Karpas-422 (cell line): Measurements from ENCODE around the gene PLEKHG7. TPM values are rescaled to one million over a fixed set of nuclear protein-coding genes. Genes with fewer than 3 reads are reported as not detected.

Experiments
- DNase-seq: peaks from one replicate; pipeline ENCODE4 v3.0.0-alpha.2; 2015
- H2AFZ ChIP-seq: fragments of 200-600 bp; sonication (generic); 2 replicates; pipeline ENCODE4 v1.6.1; 2014; ENCODE audit warnings: antibody characterized with exemption, low read length, mixed read lengths
- H3K27ac ChIP-seq: fragments of 200-600 bp; sonication (generic); 2 replicates; pipeline ENCODE4 v1.5.1; 2014; ENCODE audit warnings: mild to moderate bottlenecking, low read length, moderate library complexity
- H3K27me3 ChIP-seq: fragments of 200-600 bp; sonication (generic); 2 replicates; pipeline ENCODE4 v1.6.1; 2014; ENCODE audit warnings: low read length, mixed read lengths
- H3K36me3 ChIP-seq: fragments of 200-600 bp; sonication (generic); 2 replicates; pipeline ENCODE4 v1.6.1; 2014; ENCODE audit warnings: low read length, mixed read lengths; ENCODE audit not compliant: insufficient read depth
- H3K4me1 ChIP-seq: fragments of 200-600 bp; sonication (generic); 2 replicates; pipeline ENCODE4 v1.6.1; 2014; ENCODE audit warnings: mild to moderate bottlenecking, low read length, mixed read lengths
- H3K4me2 ChIP-seq: fragments of 200-600 bp; sonication (generic); 2 replicates; pipeline ENCODE4 v1.6.1; 2014; ENCODE audit warnings: low read length, low read depth, mild to moderate bottlenecking; ENCODE audit not compliant: poor library complexity, severe bottlenecking
- H3K4me3 ChIP-seq: fragments of 200-600 bp; sonication (generic); 2 replicates; pipeline ENCODE4 v1.5.1; 2014; ENCODE audit warnings: mild to moderate bottlenecking, antibody characterized with exemption, low read length, mixed read lengths
- H3K79me2 ChIP-seq: fragments of 200-600 bp; sonication (generic); 2 replicates; pipeline ENCODE4 v1.6.1; 2014; ENCODE audit warnings: mild to moderate bottlenecking, low read length, mixed read lengths
- H3K9ac ChIP-seq: fragments of 200-600 bp; sonication (generic); 2 replicates; pipeline ENCODE4 v1.6.0; 2014; ENCODE audit warnings: low read length
- H3K9me2 ChIP-seq: fragments of 200-600 bp; sonication (generic), shearing (Covaris generic); replicated peaks from 2 replicates; pipeline ENCODE4 v1.6.0; 2014; ENCODE audit warnings: mild to moderate bottlenecking, low read length, moderate library complexity; ENCODE audit not compliant: insufficient read depth
- H3K9me3 ChIP-seq: fragments of 300-700, 200-600 bp; sonication (generic); 2 replicates; pipeline ENCODE4 v1.6.1; 2014; ENCODE audit warnings: low read length, mixed read lengths
- H4K20me1 ChIP-seq: fragments of 200-600 bp; sonication (generic); 2 replicates; pipeline ENCODE4 v1.6.1; 2014; ENCODE audit warnings: mild to moderate bottlenecking, antibody characterized with exemption, low read length, low read depth; ENCODE audit not compliant: insufficient read depth
- total RNA-seq: library from RNA; depleted of rRNA; stranded (reverse); fragments of >200 nt; shearing (Covaris generic); gene quantifications from 2 replicates; pipeline ENCODE4 v1.2.3, GENCODE V29; 2014; ENCODE audit warnings: low replicate concordance

Gene PLEKHG7
- total RNA-seq, 1 experiment from 2014 or later = not detected

DNA sequence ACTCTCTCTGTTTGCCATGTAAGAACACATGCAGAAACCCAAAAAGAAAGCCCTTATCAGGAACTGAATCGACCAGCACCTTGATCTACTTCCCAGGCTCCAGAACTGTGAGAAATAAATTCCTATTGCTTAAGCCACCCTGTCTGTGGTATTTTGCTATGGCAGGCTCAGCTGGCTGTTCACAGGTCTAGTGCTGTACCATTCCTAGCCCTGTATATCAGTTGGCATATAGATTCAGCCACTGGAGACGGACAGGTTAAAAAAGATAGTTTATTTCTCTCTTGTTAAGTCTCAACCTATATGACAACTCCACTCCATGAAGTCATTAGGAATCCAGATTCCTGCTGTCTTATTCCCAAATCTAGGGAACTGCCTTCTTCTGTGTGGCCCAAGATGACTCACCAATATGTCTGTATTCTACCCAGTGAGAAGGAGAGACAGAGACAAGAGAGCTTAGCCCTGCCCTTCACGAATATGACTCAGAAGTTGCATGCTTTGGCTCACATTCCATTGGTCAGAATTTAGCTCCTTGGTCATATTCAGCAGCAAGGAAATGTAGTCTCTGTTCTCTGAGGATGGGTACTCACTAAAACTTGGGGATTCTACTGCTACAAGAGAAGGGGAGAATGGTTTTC is 57.0 kb downstream of the PLEKHG7 start:
- Histone ChIP-seq H3K27me3 (no peaks in the 10 kb centered on the region), H3K9me3 (no peaks in the 10 kb centered on the region), H3K9ac (no peak overlapping the region), H3K4me2 (no peak overlapping the region), H3K36me3 (no peaks in the 10 kb centered on the region), H3K27ac (no peak overlapping the region), H3K4me1 (no peaks in the 10 kb centered on the region), H4K20me1 (no peaks in the 10 kb centered on the region), H2AFZ (no peak overlapping the region), H3K4me3 (no peak overlapping the region), H3K79me2 (no peaks in the 10 kb centered on the region), H3K9me2 (no peaks in the 10 kb centered on the region)
- no peak for DNase-seq

DNA sequence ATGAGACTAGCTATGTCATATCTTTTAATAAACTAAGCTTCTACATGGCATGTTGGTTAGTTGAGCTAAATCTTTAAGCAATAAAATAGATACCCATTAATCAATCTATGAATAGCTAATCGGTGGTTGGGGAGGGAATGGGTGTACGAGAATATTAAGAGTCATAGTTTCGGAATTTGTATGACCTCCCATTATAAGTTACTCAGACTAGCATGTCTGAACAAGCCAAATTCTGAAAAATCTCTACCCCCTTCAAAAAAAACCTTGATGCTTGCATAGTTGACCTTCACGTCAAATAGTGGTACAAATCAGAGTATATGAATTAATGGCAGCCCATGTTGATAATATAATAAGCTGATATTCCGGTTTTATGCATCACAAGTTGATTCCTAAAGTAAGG is 60.0 kb downstream of the PLEKHG7 start:
- Histone ChIP-seq H3K9me3 (no peaks in the 10 kb centered on the region), H3K4me1 (no peaks in the 10 kb centered on the region), H3K36me3 (no peaks in the 10 kb centered on the region), H3K27me3 (no peaks in the 10 kb centered on the region), H4K20me1 (no peaks in the 10 kb centered on the region), H3K9ac (no peak overlapping the region), H3K79me2 (no peaks in the 10 kb centered on the region), H3K4me2 (no peak overlapping the region), H3K9me2 (no peaks in the 10 kb centered on the region), H2AFZ (no peak overlapping the region), H3K4me3 (no peak overlapping the region), H3K27ac (no peak overlapping the region)
- no peak for DNase-seq

DNA sequence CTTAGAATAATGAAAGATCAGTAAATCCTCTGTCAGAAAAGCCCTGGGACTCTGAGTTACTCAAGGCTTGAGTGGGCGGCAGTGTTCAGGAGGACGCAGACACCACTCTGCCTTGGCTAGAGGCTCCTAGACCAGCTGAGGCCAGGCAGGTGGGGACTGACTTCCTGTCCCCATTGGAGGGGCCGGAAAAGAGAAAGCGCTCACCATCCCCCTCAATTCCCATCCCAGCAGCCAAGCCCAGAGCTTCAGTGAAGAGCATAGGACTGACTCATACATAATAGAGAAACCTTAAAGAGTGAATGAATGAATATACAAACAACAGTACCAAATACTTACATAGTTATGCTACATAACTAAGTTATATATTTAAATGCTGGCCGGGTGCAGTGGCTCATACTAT is 62.0 kb downstream of the PLEKHG7 start:
- no peaks in the 10 kb centered on the region for H4K20me1 ChIP-seq
- no peak overlapping the region for H3K4me2 ChIP-seq
- H3K4me3 ChIP-seq = no peak overlapping the region
- no peak overlapping the region for H3K9ac ChIP-seq
- H3K27me3 ChIP-seq = no peaks in the 10 kb centered on the region
- no peak overlapping the region for H3K27ac ChIP-seq
- no peak for DNase-seq
- no peaks in the 10 kb centered on the region for H3K79me2 ChIP-seq
- no peaks in the 10 kb centered on the region for H3K9me2 ChIP-seq
- H3K4me1 ChIP-seq = no peaks in the 10 kb centered on the region
- H3K9me3 ChIP-seq = no peaks in the 10 kb centered on the region
- H3K36me3 ChIP-seq = no peaks in the 10 kb centered on the region
- H2AFZ ChIP-seq = no peak overlapping the region

DNA sequence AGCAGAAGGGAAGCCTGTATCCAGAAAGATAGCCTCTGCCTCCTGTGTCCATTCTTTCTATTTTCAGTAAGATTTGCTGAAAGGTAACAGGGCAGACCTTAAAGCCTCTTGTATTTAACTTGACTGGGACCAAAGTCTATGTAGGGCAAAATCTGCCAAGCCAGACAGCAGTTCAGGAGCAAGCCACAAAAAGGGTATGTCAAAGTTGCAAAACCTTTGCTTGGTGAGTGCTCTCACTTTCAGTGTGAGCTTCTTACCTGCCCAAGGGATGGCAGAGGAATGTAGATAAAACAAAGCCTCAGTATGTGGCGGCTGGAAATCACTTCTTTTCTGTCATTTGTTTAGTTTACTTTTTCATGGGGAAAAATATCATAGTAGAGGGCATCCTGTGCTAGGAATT is 63.1 kb downstream of the PLEKHG7 start:
- Histone ChIP-seq H3K36me3 (no peaks in the 10 kb centered on the region), H3K4me2 (no peak overlapping the region), H3K4me3 (no peak overlapping the region), H3K79me2 (no peaks in the 10 kb centered on the region), H4K20me1 (no peaks in the 10 kb centered on the region), H3K27me3 (no peaks in the 10 kb centered on the region), H3K27ac (no peak overlapping the region), H3K4me1 (no peaks in the 10 kb centered on the region), H3K9me2 (no peaks in the 10 kb centered on the region), H3K9me3 (no peaks in the 10 kb centered on the region), H2AFZ (no peak overlapping the region), H3K9ac (no peak overlapping the region)
- DNase-seq = no peak

DNA sequence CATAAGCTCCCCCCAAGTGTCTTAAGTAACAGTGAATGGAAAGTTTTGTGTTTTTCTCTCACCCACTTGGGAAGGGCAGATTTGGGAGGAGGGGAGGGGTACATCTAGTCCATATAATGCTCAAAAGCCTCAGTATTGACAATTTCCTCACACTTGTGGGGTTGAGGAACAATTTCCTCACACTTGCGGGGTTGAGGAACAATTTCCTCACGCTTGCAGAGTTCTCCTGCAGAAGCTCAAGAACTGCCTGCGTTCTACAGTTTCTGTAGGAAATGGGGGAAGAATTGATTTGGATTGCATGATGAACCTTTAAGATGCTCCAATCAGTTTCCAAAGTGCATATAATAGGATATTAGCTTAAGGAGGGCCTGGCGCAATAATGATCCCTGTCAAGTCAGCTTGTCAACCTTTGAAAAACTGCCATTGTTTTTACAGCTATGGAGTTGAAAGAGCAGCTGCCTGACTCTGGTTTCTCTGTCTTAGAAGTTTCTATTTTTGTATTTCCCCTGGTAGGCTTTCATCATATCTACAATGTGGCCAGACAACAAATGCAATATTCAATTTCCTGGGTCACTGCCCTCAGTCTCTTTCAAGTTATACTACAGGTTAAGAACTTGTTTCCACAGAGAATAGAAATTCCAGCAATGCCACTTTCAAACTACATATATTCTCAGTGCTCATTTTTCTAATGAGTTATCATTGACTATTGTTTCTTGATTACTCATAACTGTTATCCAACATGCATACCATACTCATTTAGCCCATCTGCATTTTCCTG is 66.5 kb downstream of the PLEKHG7 start:
- H3K9me3 ChIP-seq = no peaks in the 10 kb centered on the region
- H3K27ac ChIP-seq = no peak overlapping the region
- no peak overlapping the region for H2AFZ ChIP-seq

DNA sequence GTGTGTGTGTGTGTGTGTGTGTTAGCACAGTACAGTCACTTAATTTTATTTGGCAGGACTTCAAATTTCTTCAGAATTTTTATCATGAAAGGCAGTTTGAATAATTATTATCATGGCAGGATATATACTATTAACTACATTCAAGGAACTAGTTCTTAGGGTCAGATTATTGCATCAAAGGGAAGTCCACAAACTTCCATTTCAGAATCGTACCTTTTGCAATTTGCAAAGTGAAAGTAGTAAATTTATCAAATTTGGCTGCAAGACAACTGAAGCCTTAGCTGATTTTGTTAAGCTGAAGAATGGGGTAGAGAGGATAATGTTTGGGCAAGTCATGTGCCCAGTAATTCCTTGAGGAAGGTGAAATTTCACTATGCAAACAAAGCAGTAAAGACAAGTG is 68.2 kb downstream of the PLEKHG7 start:
- Histone ChIP-seq H3K79me2 (no peaks in the 10 kb centered on the region), H3K36me3 (no peaks in the 10 kb centered on the region; the same call in 1 of the 2 replicates), H3K9ac (no peak overlapping the region), H3K4me2 (no peak overlapping the region), H3K27ac (no peak overlapping the region), H3K9me3 (no peaks in the 10 kb centered on the region), H2AFZ (no peak overlapping the region), H3K4me1 (no peaks in the 10 kb centered on the region), H3K4me3 (no peak overlapping the region), H3K9me2 (no peaks in the 10 kb centered on the region), H4K20me1 (no peaks in the 10 kb centered on the region), H3K27me3 (no peaks in the 10 kb centered on the region)
- DNase-seq = no peak

More for the DNA sequence above, 66.5 kb downstream of the PLEKHG7 start:
- H3K79me2 ChIP-seq = no peaks in the 10 kb centered on the region
- no peaks in the 10 kb centered on the region for H3K36me3 ChIP-seq
- no peak overlapping the region for H3K4me3 ChIP-seq
- H3K9me2 ChIP-seq = no peaks in the 10 kb centered on the region
- no peaks in the 10 kb centered on the region for H3K27me3 ChIP-seq
- H4K20me1 ChIP-seq = no peaks in the 10 kb centered on the region
- no peaks in the 10 kb centered on the region for H3K4me1 ChIP-seq
- DNase-seq = no peak
- H3K4me2 ChIP-seq = no peak overlapping the region
- H3K9ac ChIP-seq = no peak overlapping the region

DNA sequence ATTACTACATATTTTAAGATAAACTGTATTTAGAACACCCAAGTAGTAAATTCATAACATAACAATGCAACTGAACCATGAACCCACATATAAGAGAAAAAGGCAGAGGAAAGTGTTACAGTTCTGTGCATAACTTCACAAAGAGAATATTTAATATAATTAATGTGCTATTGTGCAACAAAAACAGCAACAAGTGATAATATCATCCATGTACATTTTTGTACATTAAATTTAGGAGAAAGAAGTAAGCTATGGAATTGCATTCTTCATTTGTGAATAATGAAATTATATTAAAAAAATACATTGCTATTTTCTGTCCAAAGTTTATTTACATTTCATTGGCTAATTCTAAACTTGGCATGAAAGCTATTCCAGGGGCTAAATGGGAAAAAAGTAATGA is 72.6 kb downstream of the PLEKHG7 start:
- Histone ChIP-seq H3K4me1 (no peaks in the 10 kb centered on the region), H3K9me2 (no peaks in the 10 kb centered on the region), H2AFZ (no peak overlapping the region), H4K20me1 (no peaks in the 10 kb centered on the region), H3K27me3 (no peaks in the 10 kb centered on the region), H3K4me2 (no peak overlapping the region), H3K4me3 (no peak overlapping the region), H3K79me2 (no peaks in the 10 kb centered on the region), H3K27ac (no peak overlapping the region), H3K9me3 (no peaks in the 10 kb centered on the region), H3K36me3 (peaks cover 5% of the 10 kb centered on the region; the same call in 1 of the 2 replicates), H3K9ac (no peak overlapping the region)
- no peak for DNase-seq

DNA sequence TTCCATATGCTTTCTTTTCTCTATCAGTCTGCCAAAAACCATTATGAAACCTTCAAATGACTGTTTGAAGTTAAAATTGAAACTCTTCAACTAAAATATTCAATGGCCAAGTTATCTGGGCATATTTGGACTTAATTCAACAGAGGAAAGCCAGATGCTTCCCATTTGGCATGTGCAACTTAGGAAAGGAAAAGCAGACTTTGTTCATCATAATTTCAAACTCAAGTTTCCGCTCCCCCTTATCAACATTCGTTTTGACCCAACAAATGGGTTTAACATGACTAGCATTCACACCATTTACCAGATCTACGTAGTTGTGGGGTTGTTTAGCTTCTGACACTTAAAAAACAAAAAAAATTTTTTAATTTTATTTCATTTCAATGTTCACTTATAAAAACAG is 75.7 kb downstream of the PLEKHG7 start:
- no peaks in the 10 kb centered on the region for H3K9me2 ChIP-seq
- no peaks in the 10 kb centered on the region for H3K27me3 ChIP-seq
- H2AFZ ChIP-seq = no peak overlapping the region
- no peaks in the 10 kb centered on the region for H3K79me2 ChIP-seq
- no peaks in the 10 kb centered on the region for H3K4me1 ChIP-seq
- H4K20me1 ChIP-seq = no peaks in the 10 kb centered on the region
- H3K4me2 ChIP-seq = no peak overlapping the region
- H3K9ac ChIP-seq = no peak overlapping the region
- no peak overlapping the region for H3K4me3 ChIP-seq
- peaks cover 8% of the 10 kb centered on the region; the same call in 1 of the 2 replicates for H3K36me3 ChIP-seq
- no peaks in the 10 kb centered on the region for H3K9me3 ChIP-seq
- no peak for DNase-seq
- H3K27ac ChIP-seq = no peak overlapping the region
